ENCODE measurements around the gene CLTB. TPM values are rescaled to one million over a fixed set of nuclear protein-coding genes. Genes with fewer than 3 reads are reported as not detected.
"Not testable (repeated sequence)": the region's sequence is repeated elsewhere in the genome, so short reads cannot be mapped to it uniquely, and the experiment has no call there.

Gene CLTB
- total RNA-seq, 1 experiment from 2014 or later = 163 TPM

GRCh38 chr5:176432707-176433106, 16.4 kb upstream of the CLTB start:
- no peak for DNase-seq (ENCODE audit: low spot score)
- in situ Hi-C loops (cut with HindIII; ENCODE audit: low sequenced_read_pairs) = no loop called here

- no peak for DNase-seq (ENCODE audit: low spot score)
- in situ Hi-C loops (cut with HindIII; ENCODE audit: low sequenced_read_pairs) = no loop called here
These were observed 13.6 kb upstream of the CLTB start for GRCh38 chr5:176429972-176430371.

GRCh38 chr5:176427971-176428370, 11.6 kb upstream of the CLTB start:
- DNase-seq (ENCODE audit: low spot score) = no peak
- in situ Hi-C loops (cut with HindIII; ENCODE audit: low sequenced_read_pairs) = no loop called here

- DNase-seq (ENCODE audit: low spot score) = no peak
- in situ Hi-C loops (cut with HindIII; ENCODE audit: low sequenced_read_pairs) = no loop called here
These were observed 10.5 kb upstream of the CLTB start for GRCh38 chr5:176426876-176427275.

GRCh38 chr5:176425791-176426190, 9.5 kb upstream of the CLTB start:
- in situ Hi-C loops (cut with HindIII; ENCODE audit: low sequenced_read_pairs) = no loop called here

GRCh38 chr5:176425138-176425537, 8.8 kb upstream of the CLTB start:
- no peak for DNase-seq (ENCODE audit: low spot score)
- in situ Hi-C loops (cut with HindIII; ENCODE audit: low sequenced_read_pairs) = no loop called here

More at GRCh38 chr5:176425791-176426190, 9.5 kb upstream of the CLTB start:
- no peak for DNase-seq (ENCODE audit: low spot score)

- in situ Hi-C loops (cut with HindIII; ENCODE audit: low sequenced_read_pairs) = no loop called here
- no peak for DNase-seq (ENCODE audit: low spot score)
These were observed 7.8 kb upstream of the CLTB start for GRCh38 chr5:176424181-176424580.

- in situ Hi-C loops (cut with HindIII; ENCODE audit: low sequenced_read_pairs) = no loop called here
- DNase-seq (ENCODE audit: low spot score) = no peak
These were observed 4.7 kb upstream of the CLTB start for GRCh38 chr5:176420972-176421544.

GRCh38 chr5:176420086-176420485, 3.7 kb upstream of the CLTB start:
- in situ Hi-C loops (cut with HindIII; ENCODE audit: low sequenced_read_pairs) = no loop called here
- DNase-seq (ENCODE audit: low spot score) = no peak

- no peak for DNase-seq (ENCODE audit: low spot score)
- in situ Hi-C loops (cut with HindIII; ENCODE audit: low sequenced_read_pairs) = no loop called here
These were observed 1.9 kb upstream of the CLTB start for GRCh38 chr5:176418251-176418650.

- peak; percentile 53 for DNase-seq (ENCODE audit: low spot score)
- in situ Hi-C loops (cut with HindIII; ENCODE audit: low sequenced_read_pairs) = no loop called here
These were observed 626 bp upstream of the CLTB start for GRCh38 chr5:176416965-176417364.

- in situ Hi-C loops (cut with HindIII; ENCODE audit: low sequenced_read_pairs) = no loop called here
- peak; percentile 28 for DNase-seq (ENCODE audit: low spot score)
These were observed 943 bp downstream of the CLTB start for GRCh38 chr5:176415240-176415951.

- DNase-seq (ENCODE audit: low spot score) = no peak
- in situ Hi-C loops (cut with HindIII; ENCODE audit: low sequenced_read_pairs) = no loop called here
These were observed 1.6 kb downstream of the CLTB start for GRCh38 chr5:176414704-176415103.

GRCh38 chr5:176413709-176414191, 2.6 kb downstream of the CLTB start:
- DNase-seq (ENCODE audit: low spot score) = no peak
- in situ Hi-C loops (cut with HindIII; ENCODE audit: low sequenced_read_pairs) = no loop called here

- DNase-seq (ENCODE audit: low spot score) = peak; percentile 31
These were observed 3.1 kb downstream of the CLTB start for GRCh38 chr5:176413255-176413565.

GRCh38 chr5:176412517-176413254, 3.7 kb downstream of the CLTB start:
- DNase-seq (ENCODE audit: low spot score) = no peak
- in situ Hi-C loops (cut with HindIII; ENCODE audit: low sequenced_read_pairs) = no loop called here

More at GRCh38 chr5:176413255-176413565, 3.1 kb downstream of the CLTB start:
- in situ Hi-C loops (cut with HindIII; ENCODE audit: low sequenced_read_pairs) = no loop called here

- no peak for DNase-seq (ENCODE audit: low spot score)
- in situ Hi-C loops (cut with HindIII; ENCODE audit: low sequenced_read_pairs) = no loop called here
These were observed 5.7 kb downstream of the CLTB start for GRCh38 chr5:176410486-176411180.

GRCh38 chr5:176409765-176410164, 6.6 kb downstream of the CLTB start:
- no peak for DNase-seq (ENCODE audit: low spot score)

GRCh38 chr5:176408590-176408989, 7.7 kb downstream of the CLTB start:
- in situ Hi-C loops (cut with HindIII; ENCODE audit: low sequenced_read_pairs) = no loop called here
- no peak for DNase-seq (ENCODE audit: low spot score)

More at GRCh38 chr5:176409765-176410164, 6.6 kb downstream of the CLTB start:
- in situ Hi-C loops (cut with HindIII; ENCODE audit: low sequenced_read_pairs) = no loop called here

- in situ Hi-C loops (cut with HindIII; ENCODE audit: low sequenced_read_pairs); DNase-seq (ENCODE audit: low spot score): not testable (repeated sequence)
These were observed 8.1 kb downstream of the CLTB start for GRCh38 chr5:176408252-176408573.
